K562 (cell line): ENCODE results near the gene GALR3. TPM values are rescaled to one million over a fixed set of nuclear protein-coding genes. Genes with fewer than 3 reads are reported as not detected.

Experiments used
- ATF3 ChIP-seq, 2 experiments: fragments of 450-650 bp in 1 of 2; sonication (generic) in 1 of 2; formaldehyde crosslinking in 1 of 2; IDR thresholded peaks in 1 of 2; conservative IDR thresholded peaks in 1 of 2; 2 replicates each; pipeline versions ENCODE4 v1.6.1 to v1.8.1; 2016 to 2023; ENCODE audit warnings: mild to moderate bottlenecking in 2 of 2, moderate library complexity in 2 of 2, inconsistent platforms in 1 of 2, missing genetic modification reagents in 1 of 2
- CHD2 ChIP-seq: IDR thresholded peaks from 2 replicates; pipeline ENCODE4 v1.6.1; 2011; ENCODE audit warnings: low read depth, low read length
- CXXC5 ChIP-seq: fragments of 250-450 bp; sonication (Bioruptor Pico); IDR thresholded peaks from 2 replicates; pipeline ENCODE4 v1.8.0; 2022; ENCODE audit warnings: inconsistent platforms, mild to moderate bottlenecking, moderate library complexity
- FIP1L1 ChIP-seq: fragments of 200-400 bp; formaldehyde crosslinking; IDR thresholded peaks from 2 replicates; pipeline ENCODE4 v1.6.1; 2018; ENCODE audit warnings: mild to moderate bottlenecking, low read depth, low read length; ENCODE audit not compliant: poor library complexity, severe bottlenecking
- HOXB6 ChIP-seq: fragments of 250-450 bp; sonication (Bioruptor Pico); IDR thresholded peaks from 2 replicates; pipeline ENCODE4 v1.5.1; 2022; ENCODE audit warnings: mild to moderate bottlenecking, borderline replicate concordance
- MEF2A ChIP-seq: IDR thresholded peaks from 2 replicates; pipeline ENCODE4 v1.6.1; 2011; ENCODE audit warnings: low read depth, mild to moderate bottlenecking, low read length, moderate library complexity; ENCODE audit not compliant: control insufficient read depth
- MITF ChIP-seq: IDR thresholded peaks from 2 replicates; pipeline ENCODE4 v1.6.1; 2014; ENCODE audit warnings: antibody characterized with exemption
- MXD1 ChIP-seq: fragments of 250-450 bp; sonication (Bioruptor Pico); IDR thresholded peaks from 2 replicates; pipeline ENCODE4 v1.8.0; 2021; ENCODE audit warnings: borderline replicate concordance, mild to moderate bottlenecking, moderate library complexity; ENCODE audit not compliant: poor library complexity, severe bottlenecking
- PRMT5 ChIP-seq: sonication (generic); formaldehyde crosslinking; IDR thresholded peaks from 2 replicates; pipeline ENCODE4 v1.5.0; 2020; ENCODE audit warnings: missing genetic modification reagents
- SAFB2 ChIP-seq: fragments of 200-400 bp; formaldehyde crosslinking; IDR thresholded peaks from 2 replicates; pipeline ENCODE4 v1.6.1; 2018; ENCODE audit warnings: borderline replicate concordance, low read length, low read depth, moderate library complexity; ENCODE audit not compliant: severe bottlenecking
- TEAD2 ChIP-seq: fragments of 450-650 bp; IDR thresholded peaks from 2 replicates; pipeline ENCODE4 v1.6.1; 2016; ENCODE audit warnings: missing genetic modification characterization, control low read depth, missing compliant biosample characterization
- TRIM28 ChIP-seq: fragments of 450-650 bp; IDR thresholded peaks from 2 replicates; pipeline ENCODE4 v1.6.1; 2017
- ZBTB2 ChIP-seq: fragments of 450-650 bp; IDR thresholded peaks from 2 replicates; pipeline ENCODE4 v1.6.1; 2016; ENCODE audit warnings: antibody characterized with exemption
- ZBTB7A ChIP-seq: IDR thresholded peaks from 2 replicates; pipeline ENCODE4 v1.6.1; 2011; ENCODE audit warnings: low read depth, mild to moderate bottlenecking, low read length, moderate library complexity, borderline replicate concordance; ENCODE audit not compliant: control insufficient read depth
- ZNF324 ChIP-seq: fragments of 250-450 bp; sonication (Bioruptor Pico); IDR thresholded peaks from 2 replicates; pipeline ENCODE4 v1.4.0; 2020; ENCODE audit warnings: mild to moderate bottlenecking
- polyA plus RNA-seq, 8 experiments: library from polyadenylated mRNA; depleted of rRNA in 4 of 8; stranded (reverse) in 5 of 8; unstranded in 3 of 8; fragments of >200 nt; fragmentation: Nextera tagmentation in 2 of 8; fragmentation: Illumina TruSeq in 1 of 8; extraction: Ambion mirVana in 2 of 8; extraction: Trizol in 1 of 8; gene quantifications; 2 replicates each; pipeline versions ENCODE4 v1.2.1 to v1.2.3, GENCODE V29; 2011 to 2014; ENCODE audit warnings: inconsistent platforms in 1 of 8, missing spikeins in 1 of 8
- total RNA-seq, 7 experiments: library from RNA; depleted of rRNA in 6 of 7; stranded (reverse); fragments of >200 nt in 6 of 7; fragmentation: Illumina TruSeq in 2 of 7; extraction: Trizol in 2 of 7; gene quantifications; 2 replicates each; pipeline versions ENCODE4 v1.2.1 to v1.2.3, GENCODE V29; 2011 to 2021; ENCODE audit warnings: low replicate concordance in 1 of 7
- TF ChIP-seq, protein P1 (sequence below): sonication (generic); formaldehyde crosslinking; IDR thresholded peaks from 2 replicates; pipeline ENCODE4 v1.8.1; 2023; ENCODE audit warnings: mild to moderate bottlenecking, missing genetic modification reagents
- TF ChIP-seq, protein P2 (sequence below): fragments of 250-450 bp; sonication (Bioruptor Pico); IDR thresholded peaks from 2 replicates; pipeline ENCODE4 v1.4.0; 2020; ENCODE audit warnings: mild to moderate bottlenecking, moderate library complexity, borderline replicate concordance

The GALR3 gene
- total and polyA plus RNA-seq, 9 of the 15 experiments (the other 6 are each of a cell fraction or from before 2014, with no cell fraction given): 0.13 TPM; not detected in 8

- TF ChIP-seq MITF (no peak), PRMT5 (no peak), MXD1 (CRISPR knock-in tag) (no peak), TRIM28 (0 out of 2 replicates have a peak, but pooled peaks have one; percentile 37), TEAD2 (tag) (no peak), ZBTB7A (peak; percentile 80; the same call in 1 of the 2 replicates), SAFB2 (no peak), CXXC5 (CRISPR knock-in tag) (peak; percentile 82), CHD2 (no peak), HOXB6 (no peak), ATF3 (IDR thresholded peaks at IDR 0.05) (no peak), ATF3 (CRISPR knock-in tag; conservative IDR thresholded peaks at IDR 0.05) (no peak), ZNF324 (CRISPR knock-in tag) (no peak), ZBTB2 (no peak), MEF2A (no peak), FIP1L1 (peak; percentile 64)
- TF ChIP-seq, protein P1, sequence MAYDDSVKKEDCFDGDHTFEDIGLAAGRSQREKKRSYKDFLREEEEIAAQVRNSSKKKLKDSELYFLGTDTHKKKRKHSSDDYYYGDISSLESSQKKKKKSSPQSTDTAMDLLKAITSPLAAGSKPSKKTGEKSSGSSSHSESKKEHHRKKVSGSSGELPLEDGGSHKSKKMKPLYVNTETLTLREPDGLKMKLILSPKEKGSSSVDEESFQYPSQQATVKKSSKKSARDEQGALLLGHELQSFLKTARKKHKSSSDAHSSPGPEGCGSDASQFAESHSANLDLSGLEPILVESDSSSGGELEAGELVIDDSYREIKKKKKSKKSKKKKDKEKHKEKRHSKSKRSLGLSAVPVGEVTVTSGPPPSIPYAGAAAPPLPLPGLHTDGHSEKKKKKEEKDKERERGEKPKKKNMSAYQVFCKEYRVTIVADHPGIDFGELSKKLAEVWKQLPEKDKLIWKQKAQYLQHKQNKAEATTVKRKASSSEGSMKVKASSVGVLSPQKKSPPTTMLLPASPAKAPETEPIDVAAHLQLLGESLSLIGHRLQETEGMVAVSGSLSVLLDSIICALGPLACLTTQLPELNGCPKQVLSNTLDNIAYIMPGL (CRISPR knock-in tag): no peak
- TF ChIP-seq, protein P2, sequence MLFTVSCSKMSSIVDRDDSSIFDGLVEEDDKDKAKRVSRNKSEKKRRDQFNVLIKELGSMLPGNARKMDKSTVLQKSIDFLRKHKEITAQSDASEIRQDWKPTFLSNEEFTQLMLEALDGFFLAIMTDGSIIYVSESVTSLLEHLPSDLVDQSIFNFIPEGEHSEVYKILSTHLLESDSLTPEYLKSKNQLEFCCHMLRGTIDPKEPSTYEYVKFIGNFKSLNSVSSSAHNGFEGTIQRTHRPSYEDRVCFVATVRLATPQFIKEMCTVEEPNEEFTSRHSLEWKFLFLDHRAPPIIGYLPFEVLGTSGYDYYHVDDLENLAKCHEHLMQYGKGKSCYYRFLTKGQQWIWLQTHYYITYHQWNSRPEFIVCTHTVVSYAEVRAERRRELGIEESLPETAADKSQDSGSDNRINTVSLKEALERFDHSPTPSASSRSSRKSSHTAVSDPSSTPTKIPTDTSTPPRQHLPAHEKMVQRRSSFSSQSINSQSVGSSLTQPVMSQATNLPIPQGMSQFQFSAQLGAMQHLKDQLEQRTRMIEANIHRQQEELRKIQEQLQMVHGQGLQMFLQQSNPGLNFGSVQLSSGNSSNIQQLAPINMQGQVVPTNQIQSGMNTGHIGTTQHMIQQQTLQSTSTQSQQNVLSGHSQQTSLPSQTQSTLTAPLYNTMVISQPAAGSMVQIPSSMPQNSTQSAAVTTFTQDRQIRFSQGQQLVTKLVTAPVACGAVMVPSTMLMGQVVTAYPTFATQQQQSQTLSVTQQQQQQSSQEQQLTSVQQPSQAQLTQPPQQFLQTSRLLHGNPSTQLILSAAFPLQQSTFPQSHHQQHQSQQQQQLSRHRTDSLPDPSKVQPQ: no peak
These were observed 15.5 kb upstream of the GALR3 start, which contains the start of gene GCAT (continued) for GRCh38 chr22:37807410-37808293.
